Thyroid gland (tissue), 4 donors: ENCODE measurements around the gene BMPR1B.

Experiments
- CTCF ChIP-seq, 6 experiments: fragments of 200-600 bp in 3 of 6; fragments of 450-650 bp in 3 of 6; sonication (generic) in 3 of 6; IDR thresholded peaks; one replicate each; pipeline ENCODE4 v1.5.1; 2016 to 2019; ENCODE audit warnings: antibody characterized with exemption in 6 of 6, mild to moderate bottlenecking in 2 of 6, inconsistent platforms in 1 of 6, moderate library complexity in 1 of 6
- POLR2A ChIP-seq, 2 donors: fragments of 450-650 bp; IDR thresholded peaks; one replicate each; pipeline ENCODE4 v1.6.1; 2017; ENCODE audit warnings: antibody characterized with exemption in 2 of 2, mild to moderate bottlenecking in 2 of 2, moderate library complexity in 1 of 2

DNA sequence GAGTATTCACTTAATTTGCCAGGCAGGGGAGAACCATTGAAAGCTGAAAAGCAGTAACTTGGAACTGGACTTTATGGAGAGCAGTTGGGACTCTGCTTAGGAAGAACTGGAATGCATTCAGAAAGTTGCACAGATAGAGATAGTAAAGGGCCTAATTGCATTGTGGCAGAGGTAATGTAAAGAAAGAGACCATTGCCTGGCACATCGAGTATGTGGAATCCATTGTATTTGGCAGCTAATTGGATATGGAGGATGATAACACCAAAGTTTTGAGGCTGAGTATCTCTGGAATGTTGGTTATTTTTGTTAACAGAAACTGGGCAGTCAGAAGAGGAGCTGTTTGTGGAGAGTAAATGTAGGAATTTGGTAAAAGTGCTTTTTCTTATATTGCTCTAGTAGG is 169.9 kb downstream of the BMPR1B start:
- TF ChIP-seq CTCF (IDR thresholded peaks at IDR 0.05), result no peak
- TF ChIP-seq POLR2A (IDR thresholded peaks at IDR 0.05), result no peak
